ENCODE data around the gene CSRP3. TPM values are rescaled to one million over a fixed set of nuclear protein-coding genes. Genes with fewer than 3 reads are reported as not detected.

CSRP3 gene
- total and polyA plus RNA-seq, 8 donors = 0.19 to 1.1 (median 0.26) TPM; not detected in 5

DNA sequence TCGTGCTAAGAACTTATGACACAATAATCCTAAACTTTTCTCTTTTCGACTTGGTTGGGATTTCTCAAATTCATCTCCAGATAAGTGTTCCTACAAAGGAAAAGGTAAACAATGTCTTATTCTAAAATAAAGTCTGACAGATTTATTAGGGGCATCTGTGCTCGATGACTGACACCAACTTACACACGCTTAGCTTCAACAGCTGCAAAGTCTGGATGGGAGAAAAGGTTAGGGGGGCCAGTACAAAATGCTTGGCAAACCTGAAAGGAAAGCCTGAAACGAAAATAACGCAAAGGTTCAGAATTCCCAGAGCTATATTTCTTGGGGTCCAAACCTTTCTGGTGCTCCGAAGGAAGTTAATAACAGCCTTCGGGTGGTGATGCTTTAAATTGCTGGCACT is 35.6 kb upstream of the CSRP3 start:
- Histone ChIP-seq H3K4me3 (no peak overlapping the region), H3K27me3 (peaks cover 0 to 19% (median 5%) of the 10 kb centered on the region in 4 donors), H3K4me1 (peaks cover 0 to 9% (median 8%) of the 10 kb centered on the region in 3 donors), H3K27ac (no peak overlapping the region), H3K9me3 (no peaks in the 10 kb centered on the region), H3K36me3 (no peaks in the 10 kb centered on the region)
- FAIRE-seq = no peak
- no peak for ATAC-seq
- intact Hi-C loops (cut with DNase I) = no loop called here
- no peak for DNase-seq
- WGBS, 2 donors = 69 to 81% methylated on average over 8 of the region's 8 CpGs
- no peak for TF ChIP-seq CTCF (IDR thresholded peaks at IDR 0.05)

DNA sequence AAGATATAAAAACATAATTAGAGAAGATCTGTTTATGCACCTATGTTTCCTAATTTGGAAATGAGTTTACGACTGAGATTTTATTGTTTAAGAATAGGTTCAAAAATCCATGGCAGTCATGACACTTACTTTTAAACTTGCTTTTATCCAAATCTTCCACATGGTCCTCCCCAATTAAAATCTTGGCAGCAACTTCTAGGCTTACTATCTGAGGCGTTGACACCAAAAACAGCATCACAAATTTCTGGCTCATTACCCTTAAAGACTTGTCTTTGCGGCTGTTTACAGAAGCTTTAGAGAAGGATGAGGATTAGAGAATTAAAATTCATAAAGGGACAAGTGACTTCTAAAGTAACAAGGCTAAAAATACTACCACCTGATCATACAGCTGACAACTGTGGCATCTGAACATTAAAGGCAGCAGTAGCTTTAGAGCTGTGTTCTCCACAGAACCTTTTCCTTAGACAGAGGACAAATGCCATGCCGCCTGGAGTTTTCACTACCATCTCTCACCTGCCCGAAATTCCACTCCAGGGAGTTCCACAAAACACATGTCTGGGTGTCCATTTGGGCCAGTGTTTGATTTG is 32.5 kb upstream of the CSRP3 start:
- ATAC-seq (no peak), FAIRE-seq (no peak), DNase-seq (no peak)
- Histone ChIP-seq H3K4me1 (no peaks in the 10 kb centered on the region), H3K9me3 (no peaks in the 10 kb centered on the region), H3K27me3 (peaks cover 0 to 11% (median under 1%) of the 10 kb centered on the region in 4 donors), H3K27ac (no peak overlapping the region), H3K36me3 (no peaks in the 10 kb centered on the region), H3K4me3 (no peak overlapping the region)
- TF ChIP-seq CTCF (IDR thresholded peaks at IDR 0.05) = no peak
- intact Hi-C loops (cut with DNase I) = no loop called here
- WGBS, 2 donors = 94 to 96% methylated on average over 5 of the region's 5 CpGs

GRCh38 chr11:19232910-19233503 is 31.2 kb upstream of the CSRP3 start:
- ATAC-seq = no peak
- no peak overlapping the region for H3K4me3 ChIP-seq
- DNase-seq = no peak
- intact Hi-C loops (cut with DNase I) = no loop called here
- no peaks in the 10 kb centered on the region for H3K9me3 ChIP-seq
- TF ChIP-seq CTCF (IDR thresholded peaks at IDR 0.05) = no peak
- 70 to 73% methylated on average over 6 of the region's 6 CpGs for WGBS, 2 donors
- FAIRE-seq = no peak
- no peaks in the 10 kb centered on the region for H3K4me1 ChIP-seq
- H3K36me3 ChIP-seq = no peaks in the 10 kb centered on the region
- no peak overlapping the region for H3K27ac ChIP-seq
- peaks cover 0 to 6% (median 0%) of the 10 kb centered on the region in 4 donors for H3K27me3 ChIP-seq

DNA sequence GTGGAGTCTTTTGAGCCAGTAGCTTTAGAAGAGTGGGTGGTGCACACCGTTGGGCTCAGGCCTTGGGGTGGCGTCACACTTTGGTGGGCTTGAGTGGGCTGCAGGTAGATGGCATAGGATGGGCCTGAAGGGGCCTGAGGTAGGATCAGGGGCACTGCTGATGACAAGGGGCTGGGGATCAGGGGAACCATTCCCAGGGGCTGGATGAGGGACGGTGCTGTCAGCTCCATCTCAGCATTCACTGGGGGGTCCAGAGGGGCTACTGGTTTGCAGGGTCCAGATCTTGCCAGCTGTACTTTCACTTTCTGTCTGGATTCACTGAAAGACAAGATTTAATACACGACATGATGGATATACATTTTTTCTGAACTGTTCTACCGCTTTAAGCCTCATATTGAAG is 27.9 kb upstream of the CSRP3 start:
- Histone ChIP-seq H3K4me1 (no peaks in the 10 kb centered on the region), H3K9me3 (no peaks in the 10 kb centered on the region), H3K27me3 (no peaks in the 10 kb centered on the region), H3K27ac (no peak overlapping the region), H3K36me3 (no peaks in the 10 kb centered on the region), H3K4me3 (no peak overlapping the region)
- no peak for ATAC-seq
- TF ChIP-seq CTCF (IDR thresholded peaks at IDR 0.05) = no peak
- FAIRE-seq = no peak
- intact Hi-C loops (cut with DNase I) = no loop called here
- 88 to 93% methylated on average over 5 of the region's 5 CpGs for WGBS, 2 donors
- DNase-seq = no peak

GRCh38 chr11:19228968-19229367 is 27.2 kb upstream of the CSRP3 start:
- Histone ChIP-seq H3K36me3 (no peaks in the 10 kb centered on the region), H3K9me3 (no peaks in the 10 kb centered on the region), H3K4me1 (no peaks in the 10 kb centered on the region), H3K27me3 (no peaks in the 10 kb centered on the region), H3K27ac (no peak overlapping the region), H3K4me3 (no peak overlapping the region)
- DNase-seq (no peak), FAIRE-seq (no peak), ATAC-seq (no peak)
- 78% methylated on average over 3 of the region's 3 CpGs for WGBS, 2 donors
- no peak for TF ChIP-seq CTCF (IDR thresholded peaks at IDR 0.05)
- intact Hi-C loops (cut with DNase I) = no loop called here

Data from pancreas (tissue), 10 donors.